Measurements from ENCODE around the gene FZD2. TPM values are rescaled to one million over a fixed set of nuclear protein-coding genes. Genes with fewer than 3 reads are reported as not detected.

Gene FZD2
- total RNA-seq, 1 experiment from 2014 or later = 61.8 TPM

DNA sequence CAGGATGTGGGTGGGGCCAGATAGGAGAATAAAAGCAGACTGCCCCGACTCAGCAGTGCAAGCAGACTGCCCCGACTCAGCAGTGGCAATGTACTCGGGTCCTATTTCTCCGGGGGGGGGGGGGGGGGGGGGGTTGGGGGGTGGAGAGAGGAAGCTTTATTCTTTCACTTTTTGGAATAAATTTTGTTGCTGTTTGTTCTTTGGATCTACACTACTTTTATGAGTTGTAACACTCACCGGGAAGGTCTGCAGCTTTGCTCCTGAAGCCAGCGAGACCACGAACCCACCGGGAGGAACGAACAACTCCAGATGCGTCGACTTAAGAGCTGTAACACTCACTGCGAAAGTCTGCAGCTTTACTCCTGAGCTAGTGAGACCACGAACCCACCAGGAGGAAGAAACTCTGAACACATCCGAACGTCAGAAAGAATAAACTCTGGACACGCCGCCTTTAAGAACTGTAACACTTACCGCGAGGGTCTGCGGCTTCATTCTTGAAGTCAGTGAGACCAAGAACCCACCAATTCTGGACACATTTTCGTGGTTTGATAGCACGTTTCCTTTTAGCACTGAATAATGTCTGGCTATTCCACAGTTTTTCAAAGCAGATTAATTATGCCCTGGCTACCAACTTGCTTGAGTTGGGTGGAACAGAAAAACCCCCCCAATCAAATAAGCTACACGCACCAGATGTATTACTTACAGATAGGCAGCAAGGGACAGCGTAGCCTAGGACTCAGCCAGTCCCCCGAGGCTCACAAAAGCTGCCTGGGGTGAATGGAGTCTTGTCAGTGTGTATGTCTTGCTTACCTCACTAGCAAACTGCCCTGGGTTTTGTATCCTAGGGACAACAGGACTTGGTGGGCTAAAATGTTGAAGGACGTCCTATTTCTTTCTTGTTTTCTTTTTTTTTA is 11.9 kb downstream of the FZD2 start:
- peaks cover 10% of the 10 kb centered on the region; the same call in 1 of the 2 replicates for H3K9me3 ChIP-seq (ENCODE audit: insufficient read depth, low read depth)
- peaks cover 36% of the 10 kb centered on the region for H3F3A ChIP-seq (ENCODE audit: insufficient read depth, low read depth)
- H4K20me1 ChIP-seq (ENCODE audit: insufficient read depth) = no peaks in the 10 kb centered on the region
- no peaks in the 10 kb centered on the region for H3K4me1 ChIP-seq (replicated peaks; ENCODE audit: insufficient read depth)
- no peak overlapping the region for H2AFZ ChIP-seq
- H3K36me3 ChIP-seq (ENCODE audit: low read depth) = no peaks in the 10 kb centered on the region
- no peak for TF ChIP-seq EZH2 (IDR thresholded peaks at IDR 0.05; ENCODE audit: low read depth)
- TF ChIP-seq, protein P1, sequence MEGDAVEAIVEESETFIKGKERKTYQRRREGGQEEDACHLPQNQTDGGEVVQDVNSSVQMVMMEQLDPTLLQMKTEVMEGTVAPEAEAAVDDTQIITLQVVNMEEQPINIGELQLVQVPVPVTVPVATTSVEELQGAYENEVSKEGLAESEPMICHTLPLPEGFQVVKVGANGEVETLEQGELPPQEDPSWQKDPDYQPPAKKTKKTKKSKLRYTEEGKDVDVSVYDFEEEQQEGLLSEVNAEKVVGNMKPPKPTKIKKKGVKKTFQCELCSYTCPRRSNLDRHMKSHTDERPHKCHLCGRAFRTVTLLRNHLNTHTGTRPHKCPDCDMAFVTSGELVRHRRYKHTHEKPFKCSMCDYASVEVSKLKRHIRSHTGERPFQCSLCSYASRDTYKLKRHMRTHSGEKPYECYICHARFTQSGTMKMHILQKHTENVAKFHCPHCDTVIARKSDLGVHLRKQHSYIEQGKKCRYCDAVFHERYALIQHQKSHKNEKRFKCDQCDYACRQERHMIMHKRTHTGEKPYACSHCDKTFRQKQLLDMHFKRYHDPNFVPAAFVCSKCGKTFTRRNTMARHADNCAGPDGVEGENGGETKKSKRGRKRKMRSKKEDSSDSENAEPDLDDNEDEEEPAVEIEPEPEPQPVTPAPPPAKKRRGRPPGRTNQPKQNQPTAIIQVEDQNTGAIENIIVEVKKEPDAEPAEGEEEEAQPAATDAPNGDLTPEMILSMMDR (conservative IDR thresholded peaks at IDR 0.05) = no peak
- DNase-seq = peak; percentile 37 to 48
- no peak overlapping the region for H3K4me2 ChIP-seq
- CTCF ChIA-PET = interaction anchor here (0.8 kb wide), 1 partner anchor 35 kb away, joined by 7 read pairs; no protein-coding TSS in a partner anchor
- H3K4me3 ChIP-seq = no peak overlapping the region
- H3K9me2 ChIP-seq (ENCODE audit: insufficient read depth) = no peaks in the 10 kb centered on the region
- no peaks in the 10 kb centered on the region for H3K79me2 ChIP-seq (ENCODE audit: low read depth)
- no peaks in the 10 kb centered on the region for H3K27me3 ChIP-seq (ENCODE audit: insufficient read depth, low read depth)
- H3K27ac ChIP-seq = peak overlapping the region; percentile 29; the same call in 1 of the 2 replicates
- POLR2A ChIA-PET (ENCODE audit: unreplicated experiment) = interaction anchor here (0.6 kb wide), 2 partner anchors 12 to 26 kb away, joined by 3 to 7 read pairs; partner anchors contain the start of gene FZD2
- intact Hi-C loops (cut with micrococcal nuclease; ENCODE audit: unreplicated experiment) = no loop called here
- TSS peak; percentile 43 for BruUV-seq (replicated peaks)

GRCh38 chr17:44572801-44573200 is 15.5 kb downstream of the FZD2 start:
- POLR2A ChIA-PET (ENCODE audit: unreplicated experiment) = interaction anchor here (0.6 kb wide), 1 partner anchor 29 kb away, joined by 9 read pairs; no protein-coding TSS in a partner anchor
- CTCF ChIA-PET = interaction anchor here (0.6 kb wide), 2 partner anchors 57 to 478 kb away, joined by 3 to 4 read pairs; partner anchors contain the start of gene DCAKD
- BruUV-seq (replicated peaks) = no TSS peak
- H3F3A ChIP-seq (ENCODE audit: insufficient read depth, low read depth) = peaks cover 27% of the 10 kb centered on the region
- H2AFZ ChIP-seq = no peak overlapping the region
- TF ChIP-seq EZH2 (IDR thresholded peaks at IDR 0.05; ENCODE audit: low read depth) = no peak
- TF ChIP-seq, protein P1 (conservative IDR thresholded peaks at IDR 0.05) = no peak
- H3K27me3 ChIP-seq (ENCODE audit: insufficient read depth, low read depth) = no peaks in the 10 kb centered on the region
- H3K4me2 ChIP-seq = no peak overlapping the region
- H3K27ac ChIP-seq = no peak overlapping the region
- intact Hi-C loops (cut with micrococcal nuclease; ENCODE audit: unreplicated experiment) = loop anchor here (5.0 kb wide), 1 partner anchor 60 kb away; no protein-coding TSS in a partner anchor
- H3K4me1 ChIP-seq (replicated peaks; ENCODE audit: insufficient read depth) = no peaks in the 10 kb centered on the region
- no peaks in the 10 kb centered on the region for H3K9me2 ChIP-seq (ENCODE audit: insufficient read depth)
- no peak for DNase-seq
- H3K4me3 ChIP-seq = no peak overlapping the region
- no peaks in the 10 kb centered on the region for H4K20me1 ChIP-seq (ENCODE audit: insufficient read depth)
- no peaks in the 10 kb centered on the region for H3K79me2 ChIP-seq (ENCODE audit: low read depth)
- no peaks in the 10 kb centered on the region for H3K9me3 ChIP-seq (ENCODE audit: insufficient read depth, low read depth)
- H3K36me3 ChIP-seq (ENCODE audit: low read depth) = no peaks in the 10 kb centered on the region

GRCh38 chr17:44575403-44575802 is 18.1 kb downstream of the FZD2 start:
- Histone ChIP-seq H3K9me2 (ENCODE audit: insufficient read depth) (no peaks in the 10 kb centered on the region), H3K27ac (no peak overlapping the region), H3K4me1 (replicated peaks; ENCODE audit: insufficient read depth) (no peaks in the 10 kb centered on the region), H4K20me1 (ENCODE audit: insufficient read depth) (no peaks in the 10 kb centered on the region), H3F3A (ENCODE audit: insufficient read depth, low read depth) (peaks cover 3% of the 10 kb centered on the region; the same call in 1 of the 2 replicates), H3K36me3 (ENCODE audit: low read depth) (no peaks in the 10 kb centered on the region), H3K79me2 (ENCODE audit: low read depth) (no peaks in the 10 kb centered on the region), H2AFZ (no peak overlapping the region), H3K27me3 (ENCODE audit: insufficient read depth, low read depth) (no peaks in the 10 kb centered on the region), H3K4me2 (no peak overlapping the region), H3K4me3 (no peak overlapping the region), H3K9me3 (ENCODE audit: insufficient read depth, low read depth) (no peaks in the 10 kb centered on the region)
- BruUV-seq (replicated peaks) = no TSS peak
- POLR2A ChIA-PET (ENCODE audit: unreplicated experiment) = interaction anchor here (0.6 kb wide), 1 partner anchor 19 kb away, joined by 3 read pairs; no protein-coding TSS in a partner anchor
- no peak for TF ChIP-seq EZH2 (IDR thresholded peaks at IDR 0.05; ENCODE audit: low read depth)
- TF ChIP-seq, protein P1 (conservative IDR thresholded peaks at IDR 0.05) = no peak
- no peak for DNase-seq
- intact Hi-C loops (cut with micrococcal nuclease; ENCODE audit: unreplicated experiment) = no loop called here
- CTCF ChIA-PET = interaction anchor here (0.7 kb wide), 1 partner anchor 68 kb away, joined by 3 read pairs; no protein-coding TSS in a partner anchor
